Fibroblast of gingiva (primary cell): Measurements from ENCODE around the gene C9orf50.

Experiments
- DNase-seq: peaks from one replicate; pipeline ENCODE4 v3.0.0-alpha.2; 2011; ENCODE audit warnings: low read depth

C9orf50 gene

DNA sequence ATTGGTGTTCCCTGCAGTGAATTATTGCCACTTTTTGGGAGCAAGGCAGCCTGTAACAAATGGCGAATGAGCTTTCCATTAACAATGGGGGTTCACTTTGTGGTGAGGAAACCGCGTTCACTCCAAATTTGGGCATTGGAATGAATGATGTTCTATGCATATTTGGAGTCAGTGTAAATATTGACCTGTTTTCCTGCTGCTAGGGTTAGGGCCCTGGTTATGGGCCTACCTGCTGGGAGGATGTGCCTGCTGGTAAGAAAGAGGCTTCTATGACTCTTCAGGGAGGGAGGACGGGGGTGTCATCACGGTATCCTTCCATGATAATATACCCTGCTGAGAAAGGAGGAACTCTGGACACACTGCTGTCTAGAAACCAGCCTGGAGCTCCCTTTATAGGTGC, 29.0 kb downstream of the C9orf50 start:
- DNase-seq = no peak

- DNase-seq = no peak
These were observed 30.4 kb downstream of the C9orf50 start for GRCh38 chr9:129590466-129590865.

- peak; percentile 77 for DNase-seq
These were observed 33.2 kb downstream of the C9orf50 start for GRCh38 chr9:129587487-129588262.

GRCh38 chr9:129586685-129587084, 34.2 kb downstream of the C9orf50 start:
- DNase-seq = no peak

- DNase-seq = no peak
These were observed 34.7 kb downstream of the C9orf50 start for GRCh38 chr9:129586245-129586644.

DNA sequence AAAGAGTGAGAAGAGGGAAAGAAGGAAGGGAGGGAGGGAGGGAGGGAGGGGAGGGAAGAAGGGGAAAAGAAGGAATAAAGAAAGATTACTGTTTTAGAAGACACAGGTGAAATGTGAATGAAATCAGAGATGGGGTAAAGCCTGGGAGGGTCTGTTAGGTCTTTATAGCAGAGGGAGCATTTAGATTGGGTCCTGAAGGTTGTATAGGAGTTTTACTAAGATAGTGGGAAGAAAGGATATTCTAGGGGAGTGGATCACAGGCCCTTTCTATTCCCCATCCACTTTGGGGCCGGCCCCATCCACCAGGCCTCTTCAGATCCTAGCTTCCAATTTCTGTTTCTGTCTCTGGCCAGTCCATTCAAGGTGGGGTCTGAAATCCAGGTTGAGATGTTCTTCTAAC, 35.5 kb downstream of the C9orf50 start:
- DNase-seq = no peak

DNA sequence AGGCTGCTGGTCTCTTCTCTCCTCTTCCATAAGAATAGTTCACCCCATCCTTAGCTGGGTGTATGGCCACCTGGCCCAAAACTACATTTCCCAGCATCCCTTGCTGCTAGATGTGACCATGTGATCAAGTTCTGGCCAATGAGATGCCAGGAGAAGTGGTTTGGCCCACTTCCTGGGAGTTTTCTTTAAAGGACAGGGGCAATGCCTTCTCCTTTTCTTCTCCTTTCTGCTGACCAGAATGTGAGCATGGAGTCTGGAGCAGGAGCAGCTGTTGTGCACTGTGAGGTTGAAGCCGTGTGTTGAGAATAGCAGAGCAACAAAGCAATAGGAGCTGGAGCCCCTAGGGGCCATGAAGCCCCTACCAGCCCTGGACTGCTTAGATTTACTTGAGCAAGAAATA, 36.8 kb downstream of the C9orf50 start:
- peak; percentile 84 for DNase-seq

DNA sequence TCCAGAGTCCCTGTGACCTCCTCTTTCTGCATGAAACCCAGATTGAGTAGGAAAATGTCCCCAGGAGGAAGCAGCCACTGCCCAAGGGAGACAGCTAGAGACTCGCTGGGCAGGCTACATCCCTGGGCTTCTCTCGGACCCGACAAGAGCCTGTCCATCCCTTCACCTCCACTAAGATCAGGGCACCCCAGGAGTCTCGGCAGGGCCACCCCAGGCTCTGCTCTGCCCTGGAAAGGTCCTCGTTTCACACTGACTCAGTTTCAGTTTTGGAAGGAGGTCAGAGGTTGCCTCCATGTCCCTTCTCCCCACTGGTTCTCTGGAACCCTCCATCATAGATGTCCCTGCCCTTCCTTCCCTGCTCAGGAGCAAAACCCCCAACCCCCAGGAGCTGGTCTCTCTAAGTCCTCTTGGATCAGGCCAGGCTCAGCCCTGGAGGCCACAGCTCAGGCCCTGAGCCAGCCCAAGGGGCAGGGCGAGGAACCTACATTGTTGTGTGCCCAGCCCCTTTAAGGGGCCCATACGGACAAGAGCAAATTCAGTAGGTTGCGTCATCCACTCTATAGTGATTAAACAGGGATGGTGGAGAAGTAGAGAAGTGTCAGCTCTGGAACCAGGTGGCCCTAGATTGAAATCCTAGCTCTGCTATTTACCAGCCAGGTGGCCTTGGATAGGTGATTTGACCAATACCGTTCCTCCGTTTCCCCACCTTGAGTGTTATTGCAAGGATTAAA, 37.4 kb downstream of the C9orf50 start:
- no peak for DNase-seq

DNA sequence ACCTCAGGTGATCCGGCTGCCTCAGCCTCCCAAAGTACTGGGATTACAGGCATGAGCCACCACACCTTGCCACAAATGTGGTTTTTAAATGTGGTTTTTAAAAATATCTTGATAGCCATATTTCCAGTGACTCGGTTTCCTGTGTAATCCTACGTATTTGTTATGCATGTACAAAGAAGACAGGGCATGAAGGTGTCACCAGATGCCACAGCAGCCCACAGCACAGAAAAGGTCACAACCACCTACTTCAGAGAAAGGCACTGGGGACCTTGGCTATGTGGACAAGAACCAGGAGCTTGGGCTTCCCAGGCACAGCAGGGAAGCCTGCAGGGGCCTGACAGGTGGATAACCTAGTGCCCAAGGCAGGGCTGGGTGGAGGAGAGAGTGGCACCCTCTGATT, 38.0 kb downstream of the C9orf50 start:
- no peak for DNase-seq

GRCh38 chr9:129581505-129582189, 39.3 kb downstream of the C9orf50 start:
- no peak for DNase-seq

DNA sequence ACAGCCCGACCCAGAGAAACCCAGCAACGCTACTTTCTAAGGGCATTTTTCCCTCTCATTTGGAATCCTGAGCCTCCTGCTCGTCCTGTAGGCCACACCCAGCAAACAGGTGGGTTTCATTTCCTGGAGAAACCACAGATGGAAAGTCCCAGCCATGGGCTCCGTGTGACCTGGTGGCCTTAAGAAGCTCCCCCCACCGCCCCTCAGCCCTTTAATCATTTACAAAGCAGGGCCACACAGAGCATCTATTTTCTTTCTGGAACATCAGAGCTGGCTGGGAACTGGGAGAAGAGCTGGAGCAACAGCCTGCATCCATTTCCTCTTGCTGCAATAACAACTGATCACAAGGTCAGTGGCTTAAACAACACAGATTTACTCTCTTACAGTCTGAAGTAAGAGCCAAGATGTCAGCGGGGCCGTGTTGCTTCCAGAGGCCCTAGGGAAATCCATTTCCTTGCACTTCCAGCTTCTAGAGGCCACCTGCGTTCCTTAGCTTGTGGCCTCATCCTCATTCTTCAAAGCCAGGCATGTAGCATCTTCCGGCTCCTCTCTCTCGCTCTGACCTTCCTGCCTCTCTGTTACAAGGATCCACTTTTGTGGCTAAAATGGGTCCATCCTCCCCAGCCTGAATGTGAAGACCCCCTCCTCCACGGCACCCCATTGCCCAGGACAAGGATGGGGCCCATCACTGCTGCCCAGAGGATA, 40.5 kb downstream of the C9orf50 start:
- DNase-seq = no peak

DNA sequence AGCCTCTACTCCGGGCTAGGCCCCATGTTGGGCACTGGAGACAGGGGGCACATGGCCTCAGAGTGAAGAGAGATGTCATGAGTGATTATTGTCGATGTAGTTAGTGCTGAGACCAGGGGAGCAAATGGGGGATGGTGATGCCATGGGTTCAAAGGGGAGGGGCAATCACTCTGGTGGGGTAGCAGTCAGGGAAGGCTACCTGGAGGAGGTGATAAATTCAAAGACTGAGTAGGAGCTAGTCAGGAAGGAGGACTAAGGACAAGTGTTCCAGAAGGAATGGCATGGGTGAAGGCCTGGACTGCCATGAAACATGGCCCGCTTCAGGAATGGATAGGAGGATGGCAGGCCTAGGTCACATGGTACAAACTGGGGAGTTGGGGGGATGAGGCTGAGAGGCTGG, 41.6 kb downstream of the C9orf50 start:
- DNase-seq = no peak

DNA sequence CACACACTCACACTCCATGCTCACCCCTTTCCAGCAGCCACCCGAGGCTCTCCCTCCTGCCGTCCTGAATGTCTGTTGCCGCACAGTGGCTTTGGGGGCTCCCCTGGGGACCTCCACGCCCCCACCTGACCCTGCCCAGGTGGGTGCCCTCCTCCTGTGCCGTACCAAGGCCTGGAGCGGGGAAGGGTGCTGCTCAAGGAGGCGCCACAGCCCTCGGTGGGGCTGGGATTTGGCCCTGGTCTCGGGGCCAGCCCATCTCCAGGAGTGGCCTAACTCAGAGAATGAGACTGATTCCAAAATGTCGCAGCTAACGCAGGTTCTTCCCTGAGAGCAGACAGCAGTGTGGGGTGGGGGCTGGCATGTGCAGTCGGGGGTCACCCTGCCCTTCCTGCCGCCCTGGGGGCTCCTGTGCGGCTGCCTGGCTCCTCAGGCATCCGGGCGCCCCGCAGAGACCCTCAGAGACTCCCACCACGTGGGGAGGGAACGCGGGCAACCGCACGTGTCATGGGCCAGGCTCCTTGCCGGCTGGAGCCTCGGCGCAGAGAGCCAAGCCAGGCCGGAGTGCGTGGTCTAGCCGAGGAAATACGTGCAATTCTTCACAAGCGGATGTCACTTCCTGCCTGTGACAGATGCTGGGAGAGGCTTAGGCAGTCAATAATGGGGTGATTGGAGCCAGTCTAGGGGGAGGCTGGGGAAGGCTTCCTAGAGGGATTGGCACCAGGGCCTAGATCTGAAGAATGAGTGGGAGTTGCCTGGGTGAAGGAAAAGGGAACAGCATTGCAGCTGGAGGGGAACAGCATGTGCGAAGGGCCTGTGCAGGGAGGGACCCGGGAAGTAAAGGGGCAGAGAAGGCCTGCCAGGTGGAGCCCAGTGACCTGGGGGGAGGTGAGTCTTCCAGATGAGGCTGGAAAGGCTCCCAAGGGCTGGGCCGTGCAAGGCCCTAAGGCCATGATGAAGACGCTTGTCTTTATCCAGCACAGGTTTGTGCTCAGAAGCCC, 44.1 kb downstream of the C9orf50 start:
- DNase-seq = peak; percentile 22

DNA sequence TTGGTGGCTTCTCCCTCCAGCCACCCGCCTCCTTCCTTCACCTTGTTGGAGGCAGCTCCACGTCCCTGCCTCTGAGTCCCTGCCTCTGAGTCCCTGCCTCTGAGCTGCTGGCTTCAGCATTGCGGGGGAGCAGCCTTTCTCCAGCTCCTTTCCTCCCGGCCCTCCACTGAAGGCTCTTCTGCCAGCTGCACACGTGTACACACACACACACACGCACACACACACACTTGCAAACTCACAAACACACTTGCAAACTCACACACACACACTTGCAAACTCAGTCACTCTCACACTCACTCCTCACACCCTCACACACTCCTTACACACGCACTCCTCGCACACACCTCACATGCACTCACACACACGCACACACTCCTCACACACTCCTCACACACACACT, 45.1 kb downstream of the C9orf50 start:
- no peak for DNase-seq

- peak; percentile 70 for DNase-seq
These were observed 45.9 kb downstream of the C9orf50 start for GRCh38 chr9:129574911-129575585.

DNA sequence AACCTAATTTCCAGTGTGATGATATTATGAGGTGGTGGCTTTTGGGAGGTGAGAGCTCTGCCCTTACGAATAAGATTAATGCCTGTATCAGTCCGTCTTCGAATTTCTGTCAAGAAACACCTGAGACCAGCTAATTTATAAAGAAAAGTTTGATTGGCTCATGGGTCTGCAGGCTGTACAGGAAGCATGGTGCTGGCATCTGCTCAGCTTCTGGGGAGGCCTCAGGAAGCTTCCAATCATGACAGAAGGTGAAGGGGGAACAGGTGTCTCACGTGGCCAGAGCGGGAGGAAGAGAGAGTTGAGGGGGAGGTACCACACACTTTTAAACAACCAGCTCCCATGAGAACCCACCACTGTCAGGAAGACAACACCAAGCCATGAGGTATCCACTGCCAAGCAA, 46.9 kb downstream of the C9orf50 start:
- DNase-seq = no peak

- no peak for DNase-seq
These were observed 48.4 kb downstream of the C9orf50 start for GRCh38 chr9:129572517-129572916.

DNA sequence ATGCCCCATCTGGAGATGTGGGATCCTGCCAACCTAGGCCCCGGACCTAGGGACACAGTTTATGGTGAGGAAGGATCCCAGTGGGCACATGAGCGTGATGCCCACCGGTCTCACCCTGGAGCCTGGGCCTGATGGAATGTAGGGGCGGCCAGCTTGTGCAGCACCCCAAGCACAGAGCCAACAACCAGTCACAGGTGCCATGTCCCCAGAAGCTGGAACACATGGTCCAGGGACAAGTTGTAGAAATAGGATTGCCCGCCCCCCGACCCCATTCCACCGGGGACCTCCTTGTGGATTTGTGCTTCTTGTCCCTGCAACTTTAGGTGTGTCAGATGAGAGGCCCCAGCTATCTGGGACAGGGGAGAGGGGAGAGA, 48.9 kb downstream of the C9orf50 start:
- no peak for DNase-seq

- DNase-seq = no peak
These were observed 49.4 kb downstream of the C9orf50 start for GRCh38 chr9:129571298-129572051.
